ENCODE measurements around the gene CORO7.

GRCh38 chr16:4369007-4369733 lies 47.2 kb downstream of the CORO7 start:
- TF ChIP-seq CTCF (conservative IDR thresholded peaks at IDR 0.05) (no peak), EZH2 (IDR thresholded peaks at IDR 0.05; ENCODE audit: low read depth) (no peak)

Measured in PC-9 (cell line).